Spinal cord (tissue), 10 donors: ENCODE measurements around the gene PCSK9. TPM values are rescaled to one million over a fixed set of nuclear protein-coding genes. Genes with fewer than 3 reads are reported as not detected.

Source experiments
- DNase-seq, 6 donors: peaks; one replicate each; pipeline versions ENCODE4 v3.0.0 to v3.0.0-alpha.2; 2013 to 2015; ENCODE audit warnings: low spot score in 6 of 6, low read depth in 4 of 6
- H3K27ac ChIP-seq: one replicate; pipeline ENCODE4 v1.5.1; 2013; ENCODE audit warnings: low read depth, low read length, control low read depth
- H3K27me3 ChIP-seq: one replicate; pipeline ENCODE4 v1.6.1; 2013; ENCODE audit warnings: low read length; ENCODE audit not compliant: control insufficient read depth, insufficient read depth
- H3K36me3 ChIP-seq: one replicate; pipeline ENCODE4 v1.6.1; 2013; ENCODE audit warnings: low read length; ENCODE audit not compliant: control insufficient read depth, insufficient read depth
- H3K4me1 ChIP-seq: one replicate; pipeline ENCODE4 v1.6.1; 2013; ENCODE audit warnings: low read length; ENCODE audit not compliant: control insufficient read depth, insufficient read depth
- H3K4me3 ChIP-seq: one replicate; pipeline ENCODE4 v1.5.1; 2013; ENCODE audit warnings: low read depth, low read length, control low read depth
- H3K9me3 ChIP-seq: one replicate; pipeline ENCODE4 v1.6.1; 2013; ENCODE audit warnings: low read length; ENCODE audit not compliant: control insufficient read depth, insufficient read depth
- WGBS: methylation state at CpG from one replicate; pipeline ENCODE4 v1.1.5; 2013; ENCODE audit warnings: missing lambda C conversion rate; ENCODE audit not compliant: insufficient coverage; 5-methylcytosine and 5-hydroxymethylcytosine counted together
- polyA plus RNA-seq, 2 donors: library from polyadenylated mRNA; unstranded; fragments of 120-200 nt; gene quantifications; one replicate each; pipeline ENCODE4 v1.2.1, GENCODE V29; 2013; ENCODE audit not compliant: insufficient read length in 2 of 2
- total RNA-seq, 2 donors: library from RNA; depleted of rRNA in 1 of 2; stranded (reverse); fragments of 120-200 nt in 1 of 2; fragments of >200 nt in 1 of 2; gene quantifications; one replicate each; pipeline versions ENCODE4 v1.2.3 to v1.2.4, GENCODE V29; 2013 to 2014
- donor health status: healthy.

Gene PCSK9
- total and polyA plus RNA-seq, 4 donors: 1.1 to 3.2 (median 1.4) TPM

DNA sequence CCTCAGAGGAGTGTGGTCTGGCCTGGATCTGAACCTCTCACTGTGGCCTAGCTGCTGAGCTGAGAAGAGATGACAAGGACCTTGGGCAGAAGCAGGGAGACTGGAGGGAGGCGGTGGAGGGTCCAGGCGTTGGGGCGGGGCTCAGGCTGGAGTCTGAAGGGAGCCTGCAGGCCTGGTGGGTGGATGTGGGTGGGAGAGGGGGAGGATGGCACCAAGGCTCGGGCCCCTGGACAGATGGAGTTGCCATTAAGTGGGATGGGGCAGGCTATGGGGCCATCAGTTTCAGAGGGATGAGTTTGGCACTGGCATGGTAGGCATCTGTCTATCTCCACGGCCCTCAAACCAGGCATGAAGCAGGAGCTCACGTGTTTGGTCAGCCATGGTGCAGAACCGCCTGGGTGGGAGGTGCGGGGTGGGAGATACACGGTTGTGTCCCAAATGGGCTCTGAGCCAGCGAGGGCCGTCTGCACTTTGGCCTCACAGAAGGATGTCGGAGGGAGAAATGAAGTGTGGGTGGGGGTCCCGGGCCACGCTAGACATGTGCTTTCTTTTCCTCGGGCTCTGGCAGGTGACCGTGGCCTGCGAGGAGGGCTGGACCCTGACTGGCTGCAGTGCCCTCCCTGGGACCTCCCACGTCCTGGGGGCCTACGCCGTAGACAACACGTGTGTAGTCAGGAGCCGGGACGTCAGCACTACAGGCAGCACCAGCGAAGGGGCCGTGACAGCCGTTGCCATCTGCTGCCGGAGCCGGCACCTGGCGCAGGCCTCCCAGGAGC, 23.6 kb downstream of the PCSK9 start:
- Histone ChIP-seq H3K4me3 (no peak overlapping the region), H3K4me1 (peaks cover 34% of the 10 kb centered on the region), H3K36me3 (peaks cover 17% of the 10 kb centered on the region), H3K27ac (no peak overlapping the region), H3K9me3 (no peaks in the 10 kb centered on the region), H3K27me3 (no peaks in the 10 kb centered on the region)
- WGBS: 83% methylated on average over 29 of the region's 29 CpGs
- DNase-seq: peak in 1 of 6 donors; percentile 43

DNA sequence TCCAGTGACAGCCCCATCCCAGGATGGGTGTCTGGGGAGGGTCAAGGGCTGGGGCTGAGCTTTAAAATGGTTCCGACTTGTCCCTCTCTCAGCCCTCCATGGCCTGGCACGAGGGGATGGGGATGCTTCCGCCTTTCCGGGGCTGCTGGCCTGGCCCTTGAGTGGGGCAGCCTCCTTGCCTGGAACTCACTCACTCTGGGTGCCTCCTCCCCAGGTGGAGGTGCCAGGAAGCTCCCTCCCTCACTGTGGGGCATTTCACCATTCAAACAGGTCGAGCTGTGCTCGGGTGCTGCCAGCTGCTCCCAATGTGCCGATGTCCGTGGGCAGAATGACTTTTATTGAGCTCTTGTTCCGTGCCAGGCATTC, 24.2 kb downstream of the PCSK9 start:
- Histone ChIP-seq H3K27me3 (no peaks in the 10 kb centered on the region), H3K4me1 (peaks cover 34% of the 10 kb centered on the region), H3K27ac (no peak overlapping the region), H3K9me3 (no peaks in the 10 kb centered on the region), H3K4me3 (no peak overlapping the region), H3K36me3 (peaks cover 17% of the 10 kb centered on the region)
- DNase-seq: no peak
- 64% methylated on average over 8 of the region's 9 CpGs for WGBS

DNA sequence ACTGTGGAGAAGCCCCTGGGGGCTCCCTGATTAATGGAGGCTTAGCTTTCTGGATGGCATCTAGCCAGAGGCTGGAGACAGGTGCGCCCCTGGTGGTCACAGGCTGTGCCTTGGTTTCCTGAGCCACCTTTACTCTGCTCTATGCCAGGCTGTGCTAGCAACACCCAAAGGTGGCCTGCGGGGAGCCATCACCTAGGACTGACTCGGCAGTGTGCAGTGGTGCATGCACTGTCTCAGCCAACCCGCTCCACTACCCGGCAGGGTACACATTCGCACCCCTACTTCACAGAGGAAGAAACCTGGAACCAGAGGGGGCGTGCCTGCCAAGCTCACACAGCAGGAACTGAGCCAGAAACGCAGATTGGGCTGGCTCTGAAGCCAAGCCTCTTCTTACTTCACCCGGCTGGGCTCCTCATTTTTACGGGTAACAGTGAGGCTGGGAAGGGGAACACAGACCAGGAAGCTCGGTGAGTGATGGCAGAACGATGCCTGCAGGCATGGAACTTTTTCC, 24.8 kb downstream of the PCSK9 start:
- Histone ChIP-seq H3K4me1 (peaks cover 34% of the 10 kb centered on the region), H3K36me3 (peaks cover 22% of the 10 kb centered on the region), H3K27me3 (no peaks in the 10 kb centered on the region), H3K4me3 (no peak overlapping the region), H3K9me3 (no peaks in the 10 kb centered on the region), H3K27ac (no peak overlapping the region)
- whole genome bisulfite sequencing: 30% methylated on average over 11 of the region's 12 CpGs
- peak in 2 of 6 donors; percentile 62 to 94 for DNase-seq

DNA sequence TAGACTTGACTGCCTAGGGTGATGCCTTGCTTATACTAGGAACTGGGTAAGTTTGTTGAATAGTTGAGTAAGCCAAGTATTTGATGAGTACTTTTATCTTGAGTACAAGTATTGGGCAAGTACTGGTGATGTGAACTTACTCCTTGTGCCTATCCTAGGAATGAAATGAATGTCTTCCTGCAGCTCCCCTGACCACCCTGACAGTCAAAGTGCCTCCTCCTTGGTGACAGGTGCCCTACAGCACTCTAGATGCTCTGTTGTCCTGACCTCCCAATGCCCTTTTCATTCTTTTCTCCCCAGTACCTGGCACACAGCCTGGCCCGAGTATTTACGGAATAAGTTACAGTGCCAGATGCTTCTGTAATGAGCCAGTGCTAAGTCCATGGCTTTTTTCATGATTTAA, 25.5 kb downstream of the PCSK9 start:
- Histone ChIP-seq H3K4me1 (peaks cover 34% of the 10 kb centered on the region), H3K27me3 (no peaks in the 10 kb centered on the region), H3K27ac (no peak overlapping the region), H3K36me3 (peaks cover 29% of the 10 kb centered on the region), H3K4me3 (no peak overlapping the region), H3K9me3 (no peaks in the 10 kb centered on the region)
- peak in 2 of 6 donors; percentile 59 to 84 for DNase-seq
- 20% methylated on average over 2 of the region's 2 CpGs for WGBS

DNA sequence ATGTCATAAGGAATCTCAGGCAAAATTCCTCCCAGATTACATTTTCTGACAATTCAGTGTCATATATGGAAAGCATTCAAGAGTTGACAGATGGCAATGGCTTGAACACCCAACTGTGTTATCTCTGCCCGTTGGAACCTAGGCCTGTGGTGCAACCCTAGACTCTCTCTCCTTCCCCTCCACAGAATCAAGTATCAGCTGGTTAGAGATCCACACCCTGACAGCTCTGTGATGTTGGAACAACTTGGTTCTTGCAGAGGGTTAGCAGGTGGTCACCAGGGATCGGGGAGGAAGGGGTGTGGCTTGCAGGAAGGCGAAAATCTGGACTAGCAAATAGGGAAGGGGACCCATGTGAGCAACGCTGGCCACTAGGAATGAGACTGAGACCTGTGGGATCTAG, 26.3 kb downstream of the PCSK9 start:
- DNase-seq: peak in 1 of 6 donors; percentile 82
- Histone ChIP-seq H3K9me3 (no peaks in the 10 kb centered on the region), H3K27ac (no peak overlapping the region), H3K36me3 (peaks cover 37% of the 10 kb centered on the region), H3K4me1 (peaks cover 34% of the 10 kb centered on the region), H3K4me3 (no peak overlapping the region), H3K27me3 (no peaks in the 10 kb centered on the region)
- WGBS: 98% methylated on average over 3 of the region's 4 CpGs

DNA sequence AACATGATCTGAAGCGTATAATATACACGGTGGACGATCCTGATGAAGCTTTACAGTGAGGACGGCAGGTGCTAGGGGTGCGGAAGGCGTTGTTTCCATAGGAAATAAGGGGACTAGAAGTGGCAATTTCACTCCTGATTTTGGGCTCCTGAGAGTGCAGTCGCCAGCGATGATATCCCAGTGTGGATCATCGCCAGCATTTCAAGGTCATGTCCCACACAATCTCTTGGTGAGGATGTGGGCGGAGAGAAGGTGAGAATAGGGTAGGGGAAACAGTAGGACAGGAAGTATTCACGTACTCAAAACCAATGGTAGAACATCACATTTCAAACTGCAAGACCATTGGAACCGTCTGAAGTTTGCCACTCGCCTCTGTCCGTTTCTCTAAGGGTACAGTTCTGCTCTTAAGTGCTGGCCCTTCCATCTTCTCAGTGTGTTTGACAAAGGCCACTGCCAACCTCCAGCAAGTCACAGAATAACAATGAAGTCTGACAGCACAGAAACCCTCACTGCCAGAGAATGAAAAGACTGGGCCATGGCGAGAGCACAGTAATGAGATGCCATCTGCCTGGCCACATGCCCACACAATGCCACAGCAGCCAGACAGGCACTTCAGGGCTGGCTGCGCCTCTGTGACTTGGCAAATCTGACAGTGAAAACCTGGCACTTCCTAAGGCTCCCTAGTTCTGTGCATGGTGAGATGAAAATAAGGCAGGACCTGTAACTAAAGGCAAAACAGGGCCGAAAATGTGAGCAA, 27.9 kb downstream of the PCSK9 start:
- 63% methylated on average over 13 of the region's 17 CpGs for WGBS
- Histone ChIP-seq H3K27me3 (no peaks in the 10 kb centered on the region), H3K27ac (peak overlapping the region; percentile 6), H3K36me3 (peaks cover 48% of the 10 kb centered on the region), H3K4me1 (peaks cover 34% of the 10 kb centered on the region), H3K9me3 (no peaks in the 10 kb centered on the region), H3K4me3 (no peak overlapping the region)
- peak; percentile 57 to 97 (median 76) for DNase-seq

DNA sequence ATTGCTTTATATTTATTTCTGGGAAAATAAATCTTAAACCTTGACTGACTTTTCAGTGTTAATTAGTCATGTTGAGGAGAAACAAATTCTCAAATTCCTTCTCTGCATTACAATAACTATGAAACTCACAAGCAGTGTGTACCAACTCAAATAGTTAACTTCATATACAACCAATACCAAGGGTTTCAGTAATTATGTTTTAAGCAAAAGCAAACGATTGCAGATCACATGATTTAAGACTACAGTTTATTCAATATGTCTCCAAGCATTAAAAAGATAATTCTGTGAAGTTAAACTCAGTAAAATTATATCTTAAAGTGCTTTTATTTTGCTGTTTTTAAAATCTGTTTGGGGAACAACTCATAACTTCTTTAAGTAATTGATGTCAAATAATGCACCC, 28.6 kb downstream of the PCSK9 start:
- peaks cover 48% of the 10 kb centered on the region for H3K36me3 ChIP-seq
- no peak overlapping the region for H3K27ac ChIP-seq
- no peak overlapping the region for H3K4me3 ChIP-seq
- no peaks in the 10 kb centered on the region for H3K9me3 ChIP-seq
- no CpG with 5 or more reads among the region's 1 CpG for WGBS
- H3K4me1 ChIP-seq: peaks cover 34% of the 10 kb centered on the region
- DNase-seq: no peak
- no peaks in the 10 kb centered on the region for H3K27me3 ChIP-seq

DNA sequence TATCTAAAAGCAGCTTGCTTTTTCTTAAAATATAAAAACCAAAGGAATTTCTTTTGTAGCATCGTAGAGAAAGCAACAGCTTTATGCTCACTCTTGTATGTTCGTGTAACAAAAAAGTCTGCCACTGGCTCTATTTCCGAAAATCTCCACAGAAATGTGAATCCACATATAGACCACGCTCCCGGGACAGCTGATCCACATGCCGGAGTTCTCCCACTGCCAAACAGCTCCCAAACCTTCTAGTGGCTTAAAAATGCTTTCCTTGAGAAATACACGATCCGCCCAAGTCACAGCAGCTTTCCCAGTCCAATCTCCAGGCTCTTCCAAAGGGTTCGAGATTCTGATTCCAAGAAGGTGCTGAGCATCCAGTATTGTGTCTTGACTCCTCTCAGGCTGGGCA, 29.3 kb downstream of the PCSK9 start:
- H3K4me1 ChIP-seq: peaks cover 28% of the 10 kb centered on the region
- no peaks in the 10 kb centered on the region for H3K27me3 ChIP-seq
- peaks cover 46% of the 10 kb centered on the region for H3K36me3 ChIP-seq
- no peaks in the 10 kb centered on the region for H3K9me3 ChIP-seq
- WGBS: 92% methylated on average over 9 of the region's 9 CpGs
- H3K27ac ChIP-seq: no peak overlapping the region
- DNase-seq: peak in 1 of 6 donors; percentile 60
- no peak overlapping the region for H3K4me3 ChIP-seq

DNA sequence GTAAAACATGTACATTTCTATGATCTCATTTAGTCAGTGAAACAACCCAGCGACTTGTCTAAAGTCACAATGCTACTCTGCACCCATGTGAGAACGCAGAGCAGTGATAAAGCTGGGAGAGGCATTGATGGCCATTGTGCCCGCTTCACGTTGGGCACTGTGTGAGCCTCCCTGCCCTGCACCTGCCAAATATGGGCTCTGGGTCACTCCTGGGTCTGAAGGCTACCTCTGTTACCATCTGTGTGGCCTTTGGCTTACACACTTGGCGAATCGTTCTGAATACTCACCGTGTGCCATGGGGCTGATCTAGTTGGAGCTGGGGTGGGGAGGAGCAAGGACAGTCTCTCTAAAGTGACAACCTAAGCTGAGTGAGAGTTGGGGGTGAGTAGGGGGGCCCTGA, 29.9 kb downstream of the PCSK9 start:
- H3K27ac ChIP-seq: no peak overlapping the region

More for the DNA sequence above, 29.9 kb downstream of the PCSK9 start:
- 85% methylated on average over 6 of the region's 7 CpGs for whole genome bisulfite sequencing
- Histone ChIP-seq H3K36me3 (peaks cover 47% of the 10 kb centered on the region), H3K4me1 (peaks cover 22% of the 10 kb centered on the region), H3K9me3 (no peaks in the 10 kb centered on the region), H3K27me3 (no peaks in the 10 kb centered on the region), H3K4me3 (no peak overlapping the region)
- no peak for DNase-seq
